Left kidney (tissue), 2 donors: ENCODE measurements around the gene TSC1. TPM values are rescaled to one million over a fixed set of nuclear protein-coding genes. Genes with fewer than 3 reads are reported as not detected.

ENCODE experiments used
- DNase-seq: peaks from one replicate; pipeline ENCODE4 v3.0.0-alpha.2; 2013
- polyA plus RNA-seq: library from polyadenylated mRNA; unstranded; fragments of 120-200 nt; gene quantifications from one replicate; pipeline ENCODE4 v1.2.1, GENCODE V29; 2013; ENCODE audit not compliant: insufficient read length

Gene TSC1
- polyA plus RNA-seq, 1 donor = 67.3 TPM

GRCh38 chr9:132888151-132888550 lies 56.3 kb downstream of the TSC1 start:
- no peak for DNase-seq

- DNase-seq = no peak
Observed at GRCh38 chr9:132887181-132888120, 57.0 kb downstream of the TSC1 start.

GRCh38 chr9:132886334-132886725 lies 58.1 kb downstream of the TSC1 start:
- no peak for DNase-seq

- no peak for DNase-seq
Observed at GRCh38 chr9:132885720-132886333, 58.6 kb downstream of the TSC1 start.

GRCh38 chr9:132883349-132884294 lies 60.8 kb downstream of the TSC1 start:
- no peak for DNase-seq

- DNase-seq = no peak
Observed at GRCh38 chr9:132882616-132883015, 61.8 kb downstream of the TSC1 start.

- DNase-seq = no peak
Observed at GRCh38 chr9:132881826-132882225, 62.6 kb downstream of the TSC1 start.

- DNase-seq = no peak
Observed at GRCh38 chr9:132880324-132880661, 64.1 kb downstream of the TSC1 start.

GRCh38 chr9:132879457-132880323 lies 64.7 kb downstream of the TSC1 start:
- no peak for DNase-seq

- peak; percentile 61 for DNase-seq
Observed at GRCh38 chr9:132878695-132879456, 65.5 kb downstream of the TSC1 start, which contains the start of gene SPACA9. TSS of gene SPACA9 (plus strand) at chr9:132878898. CDS start at chr9:132883948, 5,050 bp downstream.

- peak; percentile 73 for DNase-seq
Observed at GRCh38 chr9:132877824-132878694, 66.4 kb downstream of the TSC1 start, which contains the start of gene AK8. TSS of gene AK8 (minus strand) at chr9:132878284. CDS start at chr9:132878255, 29 bp downstream.

GRCh38 chr9:132877458-132877823 lies 67.0 kb downstream of the TSC1 start:
- DNase-seq = no peak

GRCh38 chr9:132876849-132877248 lies 67.6 kb downstream of the TSC1 start:
- no peak for DNase-seq

- no peak for DNase-seq
Observed at GRCh38 chr9:132875159-132875558, 69.3 kb downstream of the TSC1 start.

GRCh38 chr9:132873403-132873802 lies 71.0 kb downstream of the TSC1 start:
- DNase-seq = no peak

- DNase-seq = no peak
Observed at GRCh38 chr9:132869266-132869665, 75.2 kb downstream of the TSC1 start.

- no peak for DNase-seq
Observed at GRCh38 chr9:132866898-132867297, 77.5 kb downstream of the TSC1 start.

GRCh38 chr9:132864691-132865090 lies 79.7 kb downstream of the TSC1 start:
- DNase-seq = no peak

GRCh38 chr9:132864277-132864676 lies 80.1 kb downstream of the TSC1 start:
- DNase-seq = no peak
